ENCODE measurements around the gene KRTAP20-3. TPM values are rescaled to one million over a fixed set of nuclear protein-coding genes. Genes with fewer than 3 reads are reported as not detected.

Gene KRTAP20-3
- total RNA-seq, 1 donor from 2014 or later, result not detected

DNA sequence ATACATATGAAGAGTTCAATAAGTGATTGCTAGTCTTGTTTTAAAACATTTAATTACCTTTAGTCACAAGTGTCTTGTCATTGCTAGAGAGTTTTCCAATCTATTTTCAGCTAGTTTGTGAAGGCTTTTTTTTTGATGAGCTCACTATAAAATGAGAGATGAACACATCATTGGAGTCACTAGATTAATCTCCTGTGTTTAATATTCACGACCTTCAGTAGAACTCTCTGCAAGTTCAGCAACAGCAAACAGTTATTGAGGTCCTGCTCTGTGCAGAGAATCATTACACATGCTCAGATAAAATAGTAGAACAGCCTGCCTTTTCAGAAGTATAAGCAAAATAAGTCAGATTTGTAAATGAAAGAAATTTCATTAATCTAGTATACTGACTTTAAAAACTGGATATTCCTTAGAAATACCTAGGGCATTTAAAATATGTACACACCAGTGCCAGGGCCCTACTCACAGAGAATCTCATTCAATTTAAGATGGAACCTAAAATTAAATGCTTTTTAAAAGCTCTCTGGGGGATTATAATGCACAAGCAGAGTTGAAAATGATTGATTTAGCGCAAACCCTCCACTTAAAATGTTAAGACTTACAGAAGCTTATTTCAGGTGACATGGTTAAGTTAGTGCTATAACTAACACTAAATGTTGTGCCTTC is 30.5 kb downstream of the KRTAP20-3 start:
- ATAC-seq (no peak), DNase-seq (ENCODE audit: missing footprints) (no peak)
- intact Hi-C loops (cut with DNase I), result no loop called here

DNA sequence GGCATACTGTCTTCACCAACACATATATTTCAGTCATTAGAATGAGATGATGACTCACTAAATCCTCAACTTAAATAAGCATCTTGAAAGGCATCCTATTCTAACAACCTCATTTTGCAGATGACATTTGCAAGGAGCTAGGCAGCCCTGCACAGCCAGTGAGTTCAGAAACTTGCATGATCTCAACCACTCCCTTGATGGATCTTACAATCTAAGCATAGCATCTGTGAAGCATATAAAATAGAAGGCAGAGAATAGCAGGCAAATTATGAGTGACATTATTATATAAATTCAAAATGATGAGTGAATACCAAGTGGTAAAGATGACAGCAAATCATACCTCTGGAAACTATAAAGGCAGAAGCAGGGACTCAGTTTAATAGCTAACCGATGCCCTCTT is 31.6 kb downstream of the KRTAP20-3 start:
- ATAC-seq (no peak), DNase-seq (ENCODE audit: missing footprints) (no peak)
- intact Hi-C loops (cut with DNase I), result no loop called here

DNA sequence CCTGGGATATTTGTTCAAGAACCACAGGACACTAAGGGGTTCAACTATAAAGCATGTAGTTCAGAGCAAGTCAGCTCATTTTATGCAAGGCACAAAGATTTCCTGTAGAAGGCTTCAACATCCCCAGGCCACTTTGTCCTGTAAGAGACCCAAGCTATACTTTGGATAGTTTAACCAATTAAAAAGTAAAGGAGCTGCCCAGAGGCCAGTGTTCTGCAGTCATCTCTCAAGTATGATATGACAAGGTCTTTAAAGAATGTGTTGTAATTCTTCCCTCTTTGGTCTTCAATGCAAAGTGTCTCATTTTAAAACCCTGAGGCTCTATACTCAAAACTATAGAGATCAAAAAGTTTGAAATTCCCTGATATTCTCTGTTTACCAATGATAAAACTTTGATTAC is 34.1 kb downstream of the KRTAP20-3 start:
- intact Hi-C loops (cut with DNase I), result no loop called here

DNA sequence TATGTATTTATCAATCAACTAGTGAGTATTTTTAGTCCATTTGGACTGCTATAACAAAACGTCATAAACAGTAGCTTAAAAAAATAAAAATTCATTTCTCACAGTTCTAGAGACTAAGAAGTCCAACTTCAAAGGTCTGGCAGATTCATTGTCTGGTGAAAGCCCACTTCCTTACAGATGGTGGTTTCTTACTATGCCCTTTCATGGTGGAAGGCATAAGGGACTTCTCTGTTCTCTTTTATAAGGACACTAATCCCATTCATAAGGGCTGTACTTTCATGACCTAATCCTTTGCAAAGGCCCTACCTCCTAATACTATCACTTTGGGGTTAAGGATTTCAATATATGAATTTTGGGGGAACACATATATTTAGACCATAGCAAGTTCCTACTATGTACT is 37.9 kb downstream of the KRTAP20-3 start:
- intact Hi-C loops (cut with DNase I), result no loop called here
- DNase-seq (ENCODE audit: missing footprints), result no peak
- ATAC-seq, result no peak

More for the DNA sequence above, 34.1 kb downstream of the KRTAP20-3 start:
- ATAC-seq (no peak), DNase-seq (ENCODE audit: missing footprints) (no peak)

DNA sequence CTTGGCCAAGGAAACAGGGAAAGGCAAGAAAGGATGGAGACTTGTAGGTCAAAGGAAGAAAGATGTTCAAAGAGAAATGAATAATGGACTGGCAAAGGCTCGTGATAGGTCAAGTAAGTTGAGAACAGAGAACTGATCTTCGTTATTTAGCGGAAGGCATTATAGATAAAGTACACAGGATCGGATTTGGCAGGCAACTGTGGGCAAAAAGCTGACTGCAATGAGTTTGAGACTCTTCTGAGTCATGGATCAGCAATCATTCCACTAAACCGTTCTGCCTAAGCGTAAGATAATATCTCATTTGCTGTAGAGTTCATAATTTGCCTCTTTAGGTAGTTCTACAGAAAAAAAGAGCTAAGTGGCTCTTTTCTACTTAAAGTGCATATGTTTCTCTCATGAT is 41.8 kb downstream of the KRTAP20-3 start:
- ATAC-seq, result no peak
- intact Hi-C loops (cut with DNase I), result no loop called here
- no peak for DNase-seq (ENCODE audit: missing footprints)

DNA sequence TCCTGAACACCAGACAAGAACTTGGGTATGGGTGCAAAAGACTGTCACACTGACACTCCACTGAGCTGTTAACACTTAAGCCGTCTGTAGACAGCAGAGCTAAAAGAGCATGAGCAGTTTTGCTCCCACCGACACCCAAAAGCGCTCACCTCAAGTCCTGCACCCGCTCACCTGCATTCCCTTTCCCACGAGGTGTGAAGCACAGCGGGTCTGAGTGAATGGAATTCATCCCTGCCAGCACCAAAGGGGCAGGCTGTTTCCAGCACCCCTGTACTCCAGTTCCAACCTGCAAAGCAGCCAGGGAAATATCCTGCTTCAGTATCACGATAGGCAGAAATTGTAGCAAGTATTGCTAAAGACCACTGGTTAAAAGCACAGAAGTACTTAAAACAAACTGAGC is 47.2 kb downstream of the KRTAP20-3 start:
- DNase-seq (ENCODE audit: missing footprints) (no peak), ATAC-seq (no peak)
- intact Hi-C loops (cut with DNase I), result no loop called here

Other genes starting within 250 kb of the KRTAP20-3 start
- not detected for gene KRTAP13-1, start 246.8 kb upstream of the KRTAP20-3 start, total RNA-seq
- gene KRTAP13-3, start 216.9 kb upstream of the KRTAP20-3 start, total RNA-seq, result not detected
- not detected for gene KRTAP13-4, start 212.6 kb upstream of the KRTAP20-3 start, total RNA-seq
- gene KRTAP15-1, start 202.6 kb upstream of the KRTAP20-3 start, total RNA-seq, result not detected
- not detected for gene KRTAP19-1, start 162.5 kb upstream of the KRTAP20-3 start, total RNA-seq
- not detected for gene KRTAP19-2, start 155.4 kb upstream of the KRTAP20-3 start, total RNA-seq
- gene KRTAP19-3, start 150.9 kb upstream of the KRTAP20-3 start, total RNA-seq, result not detected
- not detected for gene KRTAP19-4, start 145.7 kb upstream of the KRTAP20-3 start, total RNA-seq
- not detected for gene KRTAP19-5, start 140.7 kb upstream of the KRTAP20-3 start, total RNA-seq
- gene KRTAP19-6, start 101.0 kb upstream of the KRTAP20-3 start, total RNA-seq, result not detected
- not detected for gene KRTAP19-7, start 81.5 kb upstream of the KRTAP20-3 start, total RNA-seq
- not detected for gene KRTAP22-2, start 52.5 kb upstream of the KRTAP20-3 start, total RNA-seq
- not detected for gene KRTAP6-3, start 50.4 kb upstream of the KRTAP20-3 start, total RNA-seq
- not detected for gene KRTAP6-2, start 44.0 kb upstream of the KRTAP20-3 start, total RNA-seq
- gene KRTAP22-1, start 41.8 kb upstream of the KRTAP20-3 start, total RNA-seq, result not detected
- gene KRTAP6-1, start 28.9 kb upstream of the KRTAP20-3 start, total RNA-seq, result not detected
- gene KRTAP20-1, start 26.4 kb upstream of the KRTAP20-3 start, total RNA-seq, result not detected
- not detected for gene KRTAP20-4, start 22.2 kb upstream of the KRTAP20-3 start, total RNA-seq
- gene KRTAP20-2, start 7.7 kb upstream of the KRTAP20-3 start, total RNA-seq, result not detected
- gene KRTAP21-3, start 75.9 kb downstream of the KRTAP20-3 start, total RNA-seq, result not detected
- gene KRTAP21-2, start 104.4 kb downstream of the KRTAP20-3 start, total RNA-seq, result not detected
- gene KRTAP21-1, start 112.6 kb downstream of the KRTAP20-3 start, total RNA-seq, result not detected
- not detected for gene KRTAP8-1, start 170.4 kb downstream of the KRTAP20-3 start, total RNA-seq
- not detected for gene KRTAP7-1, start 186.9 kb downstream of the KRTAP20-3 start, total RNA-seq
- not detected for gene KRTAP11-1, start 238.7 kb downstream of the KRTAP20-3 start, total RNA-seq